HG03571 (cell line): ENCODE results near the gene CCDC85A.
"Not testable (repeated sequence)": the region's sequence is repeated elsewhere in the genome, so short reads cannot be mapped to it uniquely, and the experiment has no call there.

ENCODE experiments used
- ATAC-seq: cut with Tn5 transposase; IDR thresholded peaks from one replicate; pipeline ENCODE4 v1.9.1; 2021; ENCODE audit not compliant: unreplicated experiment

CCDC85A gene

GRCh38 chr2:56183643-56184499 is at the start of gene CCDC85A:
Gene CCDC85A, plus strand, starts transcription at chr2:56183990. Its CDS starts 635 bp downstream, at chr2:56184625.
- ATAC-seq = peak; percentile 94

- no peak for ATAC-seq
Observed at GRCh38 chr2:56134861-56135260, 48.9 kb upstream of the CCDC85A start.

- not testable (repeated sequence) for ATAC-seq
Observed at GRCh38 chr2:56142497-56143061, 41.2 kb upstream of the CCDC85A start.

- no peak for ATAC-seq
Observed at GRCh38 chr2:56147907-56148306, 35.9 kb upstream of the CCDC85A start.

- ATAC-seq = no peak
Observed at GRCh38 chr2:56148825-56149224, 35.0 kb upstream of the CCDC85A start.

GRCh38 chr2:56151841-56152240 is 31.9 kb upstream of the CCDC85A start:
- ATAC-seq = no peak

- ATAC-seq = no peak
Observed at GRCh38 chr2:56155188-56155587, 28.6 kb upstream of the CCDC85A start.

- ATAC-seq = not testable (repeated sequence)
Observed at GRCh38 chr2:56159875-56160274, 23.9 kb upstream of the CCDC85A start.

- no peak for ATAC-seq
Observed at GRCh38 chr2:56167616-56168562, 15.9 kb upstream of the CCDC85A start.

GRCh38 chr2:56169521-56169920 is 14.3 kb upstream of the CCDC85A start:
- ATAC-seq = no peak

- no peak for ATAC-seq
Observed at GRCh38 chr2:56170504-56170903, 13.3 kb upstream of the CCDC85A start.

- no peak for ATAC-seq
Observed at GRCh38 chr2:56170988-56171387, 12.8 kb upstream of the CCDC85A start.

GRCh38 chr2:56175779-56176178 is 8.0 kb upstream of the CCDC85A start:
- no peak for ATAC-seq

- ATAC-seq = no peak
Observed at GRCh38 chr2:56177420-56178220, 6.2 kb upstream of the CCDC85A start.

GRCh38 chr2:56179931-56180330 is 3.9 kb upstream of the CCDC85A start:
- no peak for ATAC-seq

GRCh38 chr2:56182420-56182819 is 1.4 kb upstream of the CCDC85A start:
- ATAC-seq = no peak

GRCh38 chr2:56184500-56185011 is 766 bp downstream of the CCDC85A start:
- ATAC-seq = no peak

- ATAC-seq = no peak
Observed at GRCh38 chr2:56185101-56185581, 1.4 kb downstream of the CCDC85A start.

- no peak for ATAC-seq
Observed at GRCh38 chr2:56185582-56186046, 1.8 kb downstream of the CCDC85A start.

GRCh38 chr2:56191617-56192016 is 7.8 kb downstream of the CCDC85A start:
- ATAC-seq = no peak
